ENCODE results near the gene CWC27.

- TF ChIP-seq CTCF (IDR thresholded peaks at IDR 0.05) (no peak), POLR2A (IDR thresholded peaks at IDR 0.05) (no peak)
Observed at GRCh38 chr5:64822320-64822719, 53.6 kb downstream of the CWC27 start.

All from body of pancreas (tissue), 4 donors.